ENCODE measurements around the gene GDI1.

- TF ChIP-seq POLR2A (IDR thresholded peaks at IDR 0.05; ENCODE audit: extremely low read depth, insufficient read length) = no peak
- TF ChIP-seq, protein P1, sequence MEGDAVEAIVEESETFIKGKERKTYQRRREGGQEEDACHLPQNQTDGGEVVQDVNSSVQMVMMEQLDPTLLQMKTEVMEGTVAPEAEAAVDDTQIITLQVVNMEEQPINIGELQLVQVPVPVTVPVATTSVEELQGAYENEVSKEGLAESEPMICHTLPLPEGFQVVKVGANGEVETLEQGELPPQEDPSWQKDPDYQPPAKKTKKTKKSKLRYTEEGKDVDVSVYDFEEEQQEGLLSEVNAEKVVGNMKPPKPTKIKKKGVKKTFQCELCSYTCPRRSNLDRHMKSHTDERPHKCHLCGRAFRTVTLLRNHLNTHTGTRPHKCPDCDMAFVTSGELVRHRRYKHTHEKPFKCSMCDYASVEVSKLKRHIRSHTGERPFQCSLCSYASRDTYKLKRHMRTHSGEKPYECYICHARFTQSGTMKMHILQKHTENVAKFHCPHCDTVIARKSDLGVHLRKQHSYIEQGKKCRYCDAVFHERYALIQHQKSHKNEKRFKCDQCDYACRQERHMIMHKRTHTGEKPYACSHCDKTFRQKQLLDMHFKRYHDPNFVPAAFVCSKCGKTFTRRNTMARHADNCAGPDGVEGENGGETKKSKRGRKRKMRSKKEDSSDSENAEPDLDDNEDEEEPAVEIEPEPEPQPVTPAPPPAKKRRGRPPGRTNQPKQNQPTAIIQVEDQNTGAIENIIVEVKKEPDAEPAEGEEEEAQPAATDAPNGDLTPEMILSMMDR (IDR thresholded peaks at IDR 0.05; ENCODE audit: low read depth, low read length) = no peak
Observed at GRCh38 chrX:154431341-154431740, 5.6 kb upstream of the GDI1 start.

Data from NB4 (cell line).